NCI-H748 (cell line): ENCODE results near the gene CLEC9A.
"Not testable (repeated sequence)": the region's sequence is repeated elsewhere in the genome, so short reads cannot be mapped to it uniquely, and the experiment has no call there.

Source experiments
- DNase-seq: peaks from one replicate; lab custom pipeline; 2025; ENCODE audit not compliant: unreplicated experiment; lab: John Stamatoyannopoulos, UW

Gene CLEC9A

GRCh38 chr12:10030446-10030845 lies at the start of gene CLEC9A:
CLEC9A (plus strand) TSS chr12:10030682; CDS start chr12:10052688, 22,006 bp downstream.
- no peak for DNase-seq

DNA sequence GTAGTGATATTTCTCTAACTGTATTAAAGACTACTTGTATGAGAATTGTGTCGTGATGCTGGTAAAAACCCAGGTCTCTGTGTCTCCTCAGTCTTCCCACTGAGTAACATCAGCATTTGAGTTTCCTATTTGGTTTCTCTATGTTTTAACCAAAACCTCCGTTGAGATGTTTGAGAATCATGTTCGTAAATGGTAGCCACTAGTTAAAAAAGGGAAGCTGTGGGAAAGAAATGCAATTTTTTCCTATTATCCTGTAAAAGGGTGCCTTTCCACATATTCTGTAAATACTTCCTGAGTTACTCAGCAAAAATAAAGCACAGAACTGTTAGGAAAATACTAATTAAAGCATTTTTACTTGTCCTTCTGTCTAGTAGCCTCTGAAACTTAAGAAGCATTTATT lies 38.6 kb upstream of the CLEC9A start:
- no peak for DNase-seq

DNA sequence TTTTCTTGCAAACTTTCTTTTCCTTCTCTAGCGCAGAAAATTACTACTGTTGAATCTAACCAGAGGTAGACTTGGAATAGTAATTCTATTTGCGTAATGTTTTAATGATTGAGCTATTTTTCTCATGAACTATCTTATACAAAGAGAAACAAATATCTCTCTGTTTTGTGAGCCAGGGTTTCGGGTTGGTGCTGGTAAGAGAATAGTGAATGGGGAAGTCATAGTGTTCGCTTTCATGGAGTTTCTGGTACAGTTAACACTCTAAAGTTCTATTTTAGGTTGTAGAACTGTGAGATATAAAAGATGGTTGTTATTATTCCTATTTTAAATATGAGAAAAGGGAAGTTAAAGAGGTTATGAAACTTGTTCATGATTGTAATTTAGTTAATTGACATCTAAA lies 38.2 kb upstream of the CLEC9A start:
- DNase-seq = no peak

DNA sequence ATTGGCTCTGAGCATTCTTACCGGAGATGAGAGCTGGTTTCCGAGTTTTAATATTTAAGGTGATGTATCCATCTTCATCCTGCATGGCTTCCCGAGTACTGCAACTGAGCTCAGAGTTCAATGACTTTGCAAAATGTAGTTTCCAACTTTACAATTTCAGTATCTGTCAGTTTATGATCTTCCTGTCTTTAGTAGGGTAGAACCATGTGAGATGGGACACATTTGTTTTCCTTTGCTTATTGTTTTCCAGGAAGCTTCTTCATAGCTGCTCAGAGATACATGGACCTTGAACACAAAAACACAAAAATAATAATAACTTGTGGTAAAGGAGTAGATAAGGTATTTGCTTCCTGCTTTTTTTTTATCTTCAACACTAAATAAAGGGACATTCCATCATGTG lies 31.5 kb upstream of the CLEC9A start, which contains the start of gene CLEC1B:
CLEC1B (minus strand) TSS at position 106 of the 400 bp plus-strand sequence; CDS start at position 85, 21 bp downstream.
- no peak for DNase-seq

DNA sequence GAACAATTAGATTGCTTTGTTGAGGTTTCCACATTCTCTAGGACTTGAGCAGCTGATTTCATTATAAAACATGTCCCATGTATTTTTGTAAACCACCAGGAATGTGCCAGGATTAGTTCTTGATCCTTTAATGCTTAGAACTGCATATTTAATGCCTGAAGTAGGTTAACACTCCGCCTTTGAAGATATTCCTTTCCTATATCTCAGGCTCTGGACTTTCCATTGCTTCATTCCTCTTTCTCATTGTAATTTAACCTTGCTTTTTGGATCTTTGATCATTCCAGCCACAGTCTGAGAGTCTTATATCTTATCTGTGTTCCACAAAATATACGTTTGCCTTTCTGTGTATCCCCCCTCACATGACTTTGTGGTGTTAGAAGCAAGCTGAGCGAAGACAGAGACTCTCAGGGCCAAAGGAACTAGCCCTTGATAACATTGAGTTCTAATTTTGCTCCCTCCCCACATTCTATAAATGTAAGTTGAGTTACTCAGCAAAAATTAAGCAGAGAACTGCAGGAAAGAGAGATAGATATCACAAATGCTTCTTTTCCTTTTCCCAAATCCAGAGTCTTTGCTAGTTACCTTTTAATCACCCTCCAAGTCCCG lies 29.2 kb upstream of the CLEC9A start:
- DNase-seq = no peak

DNA sequence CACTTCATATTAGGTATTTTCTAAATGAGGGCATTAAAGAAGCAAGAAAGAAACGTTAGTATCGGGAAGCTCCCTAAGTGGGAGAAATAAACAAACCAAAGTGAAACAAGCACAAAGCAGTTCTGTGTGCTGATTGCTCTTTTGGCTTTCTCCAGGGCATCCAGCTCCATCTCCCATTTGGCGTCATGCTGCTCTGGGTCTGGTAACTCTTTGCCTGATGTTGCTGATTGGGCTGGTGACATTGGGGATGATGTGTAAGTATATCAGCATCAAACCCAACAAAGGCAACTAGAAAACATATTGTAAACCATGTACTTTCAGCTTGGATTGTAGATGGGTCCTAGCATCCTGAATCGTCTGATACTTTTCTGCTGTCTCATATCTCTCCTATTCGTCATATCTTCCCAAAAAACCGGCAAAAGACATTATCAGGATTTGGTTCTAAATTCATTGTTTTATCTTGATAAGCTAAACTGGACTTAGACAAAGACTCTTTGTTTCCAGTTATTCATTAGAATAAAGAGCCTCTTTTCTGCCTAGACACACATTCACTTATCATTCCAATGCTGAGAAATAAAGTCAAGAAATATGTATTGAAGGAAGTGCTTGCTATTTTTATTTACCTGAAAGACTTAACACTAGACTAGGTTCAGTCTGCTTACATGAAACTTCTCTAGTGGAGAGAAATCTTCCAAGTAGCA lies 17.7 kb upstream of the CLEC9A start:
- no peak for DNase-seq

DNA sequence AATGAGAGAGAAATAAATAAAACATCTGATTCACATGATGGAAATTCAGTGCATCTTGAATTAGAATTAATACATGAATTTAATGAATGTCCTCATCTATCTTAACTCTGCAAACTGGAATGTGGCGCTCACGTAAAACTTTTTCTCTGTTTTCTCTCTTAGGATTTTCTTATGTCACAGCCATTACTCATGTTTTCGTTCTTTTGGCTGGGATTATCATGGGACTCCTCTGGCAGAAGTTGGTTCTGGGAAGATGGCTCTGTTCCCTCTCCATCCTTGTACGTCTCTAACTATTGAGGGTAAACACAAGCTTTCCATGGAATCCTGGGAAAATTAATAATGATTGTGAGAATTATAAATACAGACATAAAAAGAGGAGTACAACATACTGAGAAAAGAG lies 15.0 kb upstream of the CLEC9A start:
- DNase-seq = no peak

GRCh38 chr12:10016881-10017280 lies 13.6 kb upstream of the CLEC9A start:
- DNase-seq = no peak

GRCh38 chr12:10018386-10018785 lies 12.1 kb upstream of the CLEC9A start:
- no peak for DNase-seq

DNA sequence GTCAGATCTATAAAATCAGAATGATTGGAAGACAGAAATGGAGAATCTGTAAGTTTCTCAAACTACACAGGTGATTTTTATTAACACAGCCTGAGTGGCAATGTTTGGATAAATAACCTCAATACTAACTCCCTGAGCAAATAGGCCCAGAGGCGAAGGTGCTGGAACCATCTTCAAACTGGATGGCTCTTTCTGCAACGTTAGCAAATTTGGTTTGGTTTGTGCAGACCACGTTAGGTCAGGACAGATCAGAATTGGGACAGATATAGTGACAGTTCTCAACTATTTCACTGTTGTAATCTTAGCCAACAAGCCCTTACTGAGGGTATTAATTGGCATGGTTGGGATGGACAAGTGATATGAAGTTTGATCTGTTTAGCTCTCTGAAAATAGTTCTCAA lies 9.1 kb upstream of the CLEC9A start:
- DNase-seq = no peak

GRCh38 chr12:10025236-10025635 lies 5.2 kb upstream of the CLEC9A start:
- no peak for DNase-seq

DNA sequence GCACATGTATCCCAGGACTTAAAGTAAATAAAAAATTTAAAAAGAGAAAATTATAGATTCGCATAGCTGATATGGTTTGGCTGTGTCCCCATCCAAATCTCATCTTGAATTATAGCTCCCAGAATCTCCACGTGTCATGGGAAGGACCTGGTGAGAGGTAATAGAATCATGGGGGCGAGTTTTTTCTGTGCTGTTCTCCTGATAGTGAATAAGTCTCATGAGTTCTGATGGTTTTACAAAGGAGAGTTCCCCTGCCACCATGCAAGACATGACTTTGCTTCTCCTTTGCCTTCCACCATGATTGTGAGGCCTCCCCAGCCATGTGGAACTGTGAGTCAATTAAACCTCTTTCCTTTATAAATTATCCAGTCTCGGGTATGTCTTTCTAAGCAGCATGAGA lies 3.8 kb upstream of the CLEC9A start:
- not testable (repeated sequence) for DNase-seq

DNA sequence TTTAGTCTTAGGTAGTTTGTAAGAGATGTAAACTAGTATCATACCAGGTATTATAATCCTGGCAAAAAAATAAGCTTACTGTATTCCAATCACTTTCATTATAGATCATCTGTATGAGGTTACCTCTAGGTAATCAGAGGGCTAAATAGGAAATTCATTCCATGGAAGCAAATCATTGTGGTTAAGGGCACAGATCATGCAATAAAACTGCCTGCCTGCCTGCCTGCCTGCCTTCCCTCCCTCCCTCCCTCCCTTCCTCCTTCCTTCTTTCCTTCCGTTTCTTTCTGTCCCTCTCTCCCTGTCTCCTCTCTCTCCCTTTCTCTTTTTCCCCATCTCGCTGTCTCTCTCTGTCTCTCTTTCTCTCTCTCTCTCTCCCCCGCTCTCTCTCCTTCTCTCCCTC lies 3.2 kb upstream of the CLEC9A start:
- no peak for DNase-seq

GRCh38 chr12:10027721-10028120 lies 2.8 kb upstream of the CLEC9A start:
- DNase-seq = no peak

DNA sequence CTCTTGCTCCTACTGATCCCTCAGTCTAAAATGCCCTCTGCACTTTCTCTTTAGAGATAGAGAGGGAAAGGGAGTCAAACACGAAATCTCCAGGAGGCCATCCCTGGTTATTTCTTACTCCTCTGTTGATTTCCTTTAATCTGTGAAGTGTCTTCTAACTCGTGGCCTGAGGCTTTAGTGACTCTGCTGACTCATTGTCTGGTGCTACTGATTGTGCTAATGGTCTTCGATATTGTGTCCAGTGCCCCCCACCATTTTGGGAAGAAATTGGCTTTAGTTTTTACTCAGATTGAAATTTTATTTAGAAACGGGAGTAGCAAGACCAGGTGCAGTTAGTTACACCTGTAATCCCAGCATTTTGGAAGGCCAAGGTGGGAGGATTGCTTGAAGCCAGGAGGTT lies 839 bp downstream of the CLEC9A start:
- no peak for DNase-seq

GRCh38 chr12:10031771-10032175 lies 1.3 kb downstream of the CLEC9A start:
- no peak for DNase-seq

DNA sequence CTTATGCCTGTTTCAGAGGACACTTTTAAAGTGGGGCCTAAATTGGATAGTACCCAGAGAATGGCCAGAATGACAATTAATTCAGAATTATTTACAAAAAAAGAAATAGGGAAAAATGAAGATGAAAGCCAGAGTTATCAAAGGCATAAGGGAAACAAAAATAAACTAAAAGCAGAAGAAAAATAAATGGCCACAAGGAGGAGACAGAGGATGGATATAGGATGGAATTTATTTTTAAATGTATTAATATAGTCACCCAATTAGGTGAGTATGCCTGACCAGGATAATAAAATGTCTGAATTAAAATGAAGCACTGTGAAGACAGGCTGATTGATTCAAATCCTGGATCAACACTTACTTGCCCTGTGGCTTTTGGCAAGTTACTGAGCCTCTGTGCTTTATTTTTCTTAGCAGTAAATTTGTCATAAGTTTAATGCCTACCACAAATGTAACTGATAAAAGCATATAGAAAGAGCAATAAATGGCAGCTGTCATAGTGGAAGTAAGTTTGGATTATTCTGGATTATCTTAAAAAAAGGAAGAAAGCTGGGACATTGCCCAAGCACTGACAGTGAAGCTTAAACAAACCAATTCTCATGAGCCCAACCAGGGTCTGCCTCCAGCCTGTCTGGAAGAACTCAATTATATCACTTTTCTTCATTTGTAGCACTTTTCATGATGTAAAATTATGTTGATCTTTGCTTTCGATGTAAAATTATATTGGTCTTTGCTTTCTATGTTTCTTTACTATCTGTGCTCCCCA lies 3.5 kb downstream of the CLEC9A start:
- DNase-seq = no peak

GRCh38 chr12:10042167-10042566 lies 11.7 kb downstream of the CLEC9A start:
- DNase-seq = no peak

GRCh38 chr12:10048526-10048925 lies 18.0 kb downstream of the CLEC9A start:
- DNase-seq = no peak

GRCh38 chr12:10052193-10052913 lies 21.9 kb downstream of the CLEC9A start:
- DNase-seq = no peak

- DNase-seq = no peak
These were observed 27.9 kb downstream of the CLEC9A start for GRCh38 chr12:10058387-10058786.
